DOHH2 (cell line): ENCODE measurements around the gene KHDC4.
A peak's percentile ranks its signal among the peaks of the same experiment; 100 is the strongest.

Experiments
- H3F3A ChIP-seq: fragments of 200-600 bp; sonication (generic), shearing (Covaris generic); 2 replicates; pipeline ENCODE4 v1.6.0; 2016; ENCODE audit warnings: antibody characterized with exemption, mild to moderate bottlenecking; ENCODE audit not compliant: control insufficient read depth, insufficient read depth
- H3K27ac ChIP-seq: fragments of 200-600 bp; sonication (generic); 2 replicates; pipeline ENCODE4 v1.5.1; 2014; ENCODE audit warnings: low read depth, mild to moderate bottlenecking, low read length, moderate library complexity
- H3K27me3 ChIP-seq: fragments of 200-600 bp; sonication (generic); 2 replicates; pipeline ENCODE4 v1.6.1; 2014; ENCODE audit warnings: mild to moderate bottlenecking, low read length, mixed read lengths; ENCODE audit not compliant: control insufficient read depth
- H3K36me3 ChIP-seq: fragments of 200-600 bp; sonication (generic); 2 replicates; pipeline ENCODE4 v1.6.1; 2014; ENCODE audit warnings: mild to moderate bottlenecking, low read length, moderate library complexity, mixed read lengths; ENCODE audit not compliant: control insufficient read depth
- H3K4me1 ChIP-seq: fragments of 200-600 bp; sonication (generic); 2 replicates; pipeline ENCODE4 v1.6.1; 2014; ENCODE audit warnings: mild to moderate bottlenecking, low read length, mixed read lengths; ENCODE audit not compliant: control insufficient read depth
- H3K4me2 ChIP-seq: fragments of 200-600 bp; sonication (generic); 2 replicates; pipeline ENCODE4 v1.6.0; 2014; ENCODE audit warnings: mild to moderate bottlenecking, low read length, moderate library complexity
- H3K4me3 ChIP-seq: fragments of 200-600 bp; sonication (generic); 2 replicates; pipeline ENCODE4 v1.5.1; 2014; ENCODE audit warnings: mild to moderate bottlenecking, low read length, mixed read lengths
- H3K79me2 ChIP-seq: fragments of 200-600 bp; sonication (generic); 2 replicates; pipeline ENCODE4 v1.6.1; 2014; ENCODE audit warnings: mild to moderate bottlenecking, low read length, mixed read lengths; ENCODE audit not compliant: control insufficient read depth
- H3K9me2 ChIP-seq: fragments of 200-600 bp; sonication (generic); replicated peaks from 2 replicates; pipeline ENCODE4 v1.6.1; 2014; ENCODE audit warnings: mild to moderate bottlenecking, low read length, mixed read lengths; ENCODE audit not compliant: control insufficient read depth
- H3K9me3 ChIP-seq: fragments of 200-600 bp; sonication (generic); 2 replicates; pipeline ENCODE4 v1.6.1; 2014; ENCODE audit warnings: antibody characterized with exemption, low read length, mixed read lengths; ENCODE audit not compliant: control insufficient read depth, insufficient read depth
- H4K20me1 ChIP-seq: fragments of 200-600 bp; sonication (generic); 2 replicates; pipeline ENCODE4 v1.6.0; 2014; ENCODE audit warnings: low read depth, mild to moderate bottlenecking, antibody characterized with exemption, low read length, moderate library complexity; ENCODE audit not compliant: control insufficient read depth, insufficient read depth
- EZH2phosphoT487 ChIP-seq: fragments of 200-600 bp; sonication (generic); IDR thresholded peaks from 2 replicates; pipeline ENCODE4 v1.6.1; 2017; ENCODE audit warnings: borderline replicate concordance, mild to moderate bottlenecking, antibody characterized with exemption, low read length, moderate library complexity, mixed read lengths
- TF ChIP-seq, protein P1 (sequence below): fragments of 200-600 bp; sonication (generic); IDR thresholded peaks from one replicate; pipeline ENCODE4 v1.5.1; 2014; ENCODE audit warnings: antibody characterized with exemption, mild to moderate bottlenecking, low read depth, low read length; ENCODE audit not compliant: poor library complexity, severe bottlenecking

The KHDC4 gene

GRCh38 chr1:155973723-155974122 is 39.5 kb upstream of the KHDC4 start:
- peaks cover 21% of the 10 kb centered on the region for H4K20me1 ChIP-seq
- H3K79me2 ChIP-seq, result peaks cover 100% of the 10 kb centered on the region
- H3K4me1 ChIP-seq, result peaks cover 73% of the 10 kb centered on the region
- no peak overlapping the region for H3K4me3 ChIP-seq
- no peaks in the 10 kb centered on the region for H3F3A ChIP-seq
- peaks cover 77% of the 10 kb centered on the region for H3K36me3 ChIP-seq
- no peak for TF ChIP-seq EZH2phosphoT487
- TF ChIP-seq, protein P1, sequence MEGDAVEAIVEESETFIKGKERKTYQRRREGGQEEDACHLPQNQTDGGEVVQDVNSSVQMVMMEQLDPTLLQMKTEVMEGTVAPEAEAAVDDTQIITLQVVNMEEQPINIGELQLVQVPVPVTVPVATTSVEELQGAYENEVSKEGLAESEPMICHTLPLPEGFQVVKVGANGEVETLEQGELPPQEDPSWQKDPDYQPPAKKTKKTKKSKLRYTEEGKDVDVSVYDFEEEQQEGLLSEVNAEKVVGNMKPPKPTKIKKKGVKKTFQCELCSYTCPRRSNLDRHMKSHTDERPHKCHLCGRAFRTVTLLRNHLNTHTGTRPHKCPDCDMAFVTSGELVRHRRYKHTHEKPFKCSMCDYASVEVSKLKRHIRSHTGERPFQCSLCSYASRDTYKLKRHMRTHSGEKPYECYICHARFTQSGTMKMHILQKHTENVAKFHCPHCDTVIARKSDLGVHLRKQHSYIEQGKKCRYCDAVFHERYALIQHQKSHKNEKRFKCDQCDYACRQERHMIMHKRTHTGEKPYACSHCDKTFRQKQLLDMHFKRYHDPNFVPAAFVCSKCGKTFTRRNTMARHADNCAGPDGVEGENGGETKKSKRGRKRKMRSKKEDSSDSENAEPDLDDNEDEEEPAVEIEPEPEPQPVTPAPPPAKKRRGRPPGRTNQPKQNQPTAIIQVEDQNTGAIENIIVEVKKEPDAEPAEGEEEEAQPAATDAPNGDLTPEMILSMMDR, result no peak
- no peaks in the 10 kb centered on the region for H3K9me3 ChIP-seq
- H3K9me2 ChIP-seq, result no peaks in the 10 kb centered on the region
- H3K27ac ChIP-seq, result no peak overlapping the region
- no peaks in the 10 kb centered on the region for H3K27me3 ChIP-seq
- no peak overlapping the region for H3K4me2 ChIP-seq

DNA sequence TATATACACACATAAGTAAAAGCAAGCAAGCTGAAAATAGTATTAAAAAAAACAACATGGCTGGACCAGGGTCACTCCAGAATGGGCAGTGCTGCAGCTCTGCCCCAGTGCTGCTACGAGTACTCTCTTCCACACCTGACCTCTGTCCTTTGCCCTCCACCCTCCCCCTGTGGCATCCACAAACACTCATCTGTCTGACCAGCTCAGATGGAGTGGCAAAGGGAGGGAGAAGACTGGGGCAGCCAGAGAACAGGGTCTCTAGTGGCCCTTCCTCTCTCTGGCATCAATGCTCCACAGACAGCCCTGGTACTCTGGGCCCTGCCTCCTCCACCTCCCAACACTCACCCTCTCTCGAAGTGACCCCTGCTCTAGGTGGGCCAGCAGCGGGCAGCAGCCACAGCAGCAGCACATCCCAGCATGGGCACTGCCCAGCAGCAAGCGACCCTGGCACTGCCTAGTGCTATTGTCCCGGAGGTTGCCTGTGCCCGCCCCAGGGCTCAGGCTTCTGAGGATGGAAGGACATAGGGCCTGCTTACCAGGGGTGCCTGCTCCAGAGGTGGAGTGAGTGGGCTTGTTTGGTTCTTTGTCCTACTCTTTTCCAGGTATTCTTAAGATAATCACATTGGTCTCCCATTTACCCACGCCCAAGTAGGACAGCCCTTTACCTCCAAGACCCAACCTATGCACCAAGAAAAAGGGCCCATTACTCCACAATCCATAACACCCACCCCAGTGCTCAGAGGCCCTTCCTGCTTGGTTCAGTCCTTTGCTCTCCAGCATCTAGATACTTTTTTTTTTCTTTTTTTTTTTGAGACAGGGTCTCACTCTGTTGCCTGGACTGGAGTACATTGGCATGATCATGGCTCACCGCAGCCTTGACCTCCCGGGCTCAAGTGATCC is 37.9 kb upstream of the KHDC4 start:
- Histone ChIP-seq H4K20me1 (peaks cover 21% of the 10 kb centered on the region), H3F3A (no peaks in the 10 kb centered on the region), H3K9me2 (no peaks in the 10 kb centered on the region), H3K9me3 (no peaks in the 10 kb centered on the region), H3K27me3 (no peaks in the 10 kb centered on the region), H3K79me2 (peaks cover 100% of the 10 kb centered on the region), H3K4me3 (peak overlapping the region; percentile 8), H3K36me3 (peaks cover 81% of the 10 kb centered on the region), H3K4me2 (peak overlapping the region; percentile 35), H3K4me1 (peaks cover 71% of the 10 kb centered on the region), H3K27ac (no peak overlapping the region)
- TF ChIP-seq, protein P1, result no peak
- no peak for TF ChIP-seq EZH2phosphoT487

DNA sequence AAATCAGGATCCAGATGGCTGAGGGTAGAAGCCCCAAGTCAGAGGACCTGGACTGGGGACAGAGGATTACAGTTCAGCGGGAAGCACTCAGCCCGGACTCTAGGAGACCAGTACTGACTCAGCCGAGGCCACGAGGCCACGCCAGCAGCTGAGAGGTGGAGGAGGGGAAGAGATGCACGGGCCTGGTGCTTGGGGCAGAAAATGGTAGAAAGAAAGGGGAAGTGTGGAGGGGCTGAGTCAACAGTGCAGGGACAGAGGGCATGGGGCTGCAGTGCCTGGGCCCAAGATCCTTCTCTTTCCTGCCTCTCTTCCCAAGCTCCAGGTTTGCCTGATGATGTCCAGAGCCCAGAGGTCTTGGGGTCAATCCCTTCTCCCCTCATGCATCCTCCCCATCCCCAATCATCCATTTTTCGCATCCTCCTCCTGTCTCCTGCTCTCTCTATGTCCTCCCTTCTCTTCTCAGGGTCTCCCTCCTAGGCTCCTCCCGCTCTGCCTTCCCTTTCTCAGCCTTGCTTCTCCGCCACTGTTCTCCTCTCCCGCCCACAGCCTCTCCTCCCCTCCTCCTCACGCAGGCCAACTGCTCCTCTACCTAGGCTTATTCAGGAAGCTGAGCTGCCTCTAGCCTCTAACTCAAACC is 36.4 kb upstream of the KHDC4 start:
- H3K27ac ChIP-seq, result peak overlapping the region; percentile 44
- H3K9me2 ChIP-seq, result no peaks in the 10 kb centered on the region
- H3F3A ChIP-seq, result no peaks in the 10 kb centered on the region
- peaks cover 88% of the 10 kb centered on the region for H3K79me2 ChIP-seq
- H3K36me3 ChIP-seq, result peaks cover 87% of the 10 kb centered on the region
- H3K4me2 ChIP-seq, result peak overlapping the region; percentile 46
- H3K9me3 ChIP-seq, result no peaks in the 10 kb centered on the region
- TF ChIP-seq, protein P1, result no peak
- H3K4me3 ChIP-seq, result peak overlapping the region; percentile 26
- H4K20me1 ChIP-seq, result peaks cover 17% of the 10 kb centered on the region
- H3K4me1 ChIP-seq, result peaks cover 56% of the 10 kb centered on the region
- no peaks in the 10 kb centered on the region for H3K27me3 ChIP-seq
